Lung (tissue), 12 donors: ENCODE data around the gene ITGA3. TPM values are rescaled to one million over a fixed set of nuclear protein-coding genes. Genes with fewer than 3 reads are reported as not detected.
A peak's percentile ranks its signal among the peaks of the same experiment; 100 is the strongest.
"Not testable (repeated sequence)": the region's sequence is repeated elsewhere in the genome, so short reads cannot be mapped to it uniquely, and the experiment has no call there.

Source experiments
- ATAC-seq: fragments of 200-7000 bp; cut with Tn5 transposase; one replicate; pipeline ENCODE4 v1.9.1; 2020; ENCODE audit warnings: moderate number of reproducible peaks; ENCODE audit not compliant: insufficient read depth, low FRiP score
- DNase-seq, 3 donors: peaks; one replicate each; pipeline ENCODE4 v3.0.0-alpha.2; 2013 to 2017
- H3K27ac ChIP-seq, 2 donors: one replicate each; pipeline ENCODE4 v1.5.1; 2013; ENCODE audit warnings: mild to moderate bottlenecking in 2 of 2, moderate library complexity in 2 of 2, control low read depth in 1 of 2, inconsistent platforms in 1 of 2, low read depth in 1 of 2, low read length in 1 of 2
- H3K27me3 ChIP-seq, 3 donors: one replicate each; pipeline ENCODE4 v1.5.1; 2013; ENCODE audit warnings: low read length in 2 of 3; ENCODE audit not compliant: control insufficient read depth in 3 of 3, insufficient read depth in 3 of 3
- H3K36me3 ChIP-seq, 4 donors: one replicate each; pipeline ENCODE4 v1.5.1; 2013; ENCODE audit warnings: low read length in 4 of 4, mild to moderate bottlenecking in 1 of 4, moderate library complexity in 1 of 4; ENCODE audit not compliant: control insufficient read depth in 4 of 4, insufficient read depth in 4 of 4
- H3K4me1 ChIP-seq, 5 donors: one replicate each; pipeline ENCODE4 v1.5.1; 2013; ENCODE audit warnings: low read length in 5 of 5, mild to moderate bottlenecking in 2 of 5, moderate library complexity in 1 of 5; ENCODE audit not compliant: control insufficient read depth in 5 of 5, insufficient read depth in 5 of 5
- H3K4me3 ChIP-seq: one replicate; pipeline ENCODE4 v1.5.1; 2013; ENCODE audit warnings: mild to moderate bottlenecking, control low read depth, moderate library complexity
- H3K9ac ChIP-seq, 2 donors: one replicate each; pipeline ENCODE4 v1.5.1; 2013; ENCODE audit warnings: low read length in 2 of 2, control low read depth in 1 of 2; ENCODE audit not compliant: insufficient read depth in 1 of 2
- H3K9me3 ChIP-seq, 4 donors: one replicate each; pipeline ENCODE4 v1.5.1; 2013; ENCODE audit warnings: low read length in 3 of 4, mild to moderate bottlenecking in 1 of 4, moderate library complexity in 1 of 4; ENCODE audit not compliant: control insufficient read depth in 4 of 4, insufficient read depth in 3 of 4
- WGBS, 2 donors: extraction: QIAGEN DNeasy Blood & Tissue Kit; methylation state at CpG; one replicate each; pipeline ENCODE4 v1.1.7; 2013; 5-methylcytosine and 5-hydroxymethylcytosine counted together
- polyA plus RNA-seq, 2 donors: library from polyadenylated mRNA; stranded (reverse); fragments of 200-250 nt; gene quantifications; one replicate each; pipeline ENCODE4 v1.2.1, GENCODE V29; 2013
- total RNA-seq, 2 donors: library from RNA; depleted of rRNA in 1 of 2; stranded (reverse); fragments of >200 nt in 1 of 2; gene quantifications; one replicate each; pipeline ENCODE4 v1.2.1, GENCODE V29; 2014 to 2021
- TF ChIP-seq, protein P1 (sequence below): IDR thresholded peaks from 2 replicates; pipeline ENCODE4 v1.5.1; 2012; ENCODE audit warnings: mild to moderate bottlenecking; ENCODE audit errors: control extremely low read depth, extremely low read depth
- donor health status: control.
- donor health status: control.
- donor health status: Bipolar disorder and iron deficiency.
- donor health status: healthy.
- donor health status: DM: yes; HTN: yes; CAD: no.

ITGA3 gene
- total and polyA plus RNA-seq, 4 donors, result 83.9 to 204 (median 133) TPM

DNA sequence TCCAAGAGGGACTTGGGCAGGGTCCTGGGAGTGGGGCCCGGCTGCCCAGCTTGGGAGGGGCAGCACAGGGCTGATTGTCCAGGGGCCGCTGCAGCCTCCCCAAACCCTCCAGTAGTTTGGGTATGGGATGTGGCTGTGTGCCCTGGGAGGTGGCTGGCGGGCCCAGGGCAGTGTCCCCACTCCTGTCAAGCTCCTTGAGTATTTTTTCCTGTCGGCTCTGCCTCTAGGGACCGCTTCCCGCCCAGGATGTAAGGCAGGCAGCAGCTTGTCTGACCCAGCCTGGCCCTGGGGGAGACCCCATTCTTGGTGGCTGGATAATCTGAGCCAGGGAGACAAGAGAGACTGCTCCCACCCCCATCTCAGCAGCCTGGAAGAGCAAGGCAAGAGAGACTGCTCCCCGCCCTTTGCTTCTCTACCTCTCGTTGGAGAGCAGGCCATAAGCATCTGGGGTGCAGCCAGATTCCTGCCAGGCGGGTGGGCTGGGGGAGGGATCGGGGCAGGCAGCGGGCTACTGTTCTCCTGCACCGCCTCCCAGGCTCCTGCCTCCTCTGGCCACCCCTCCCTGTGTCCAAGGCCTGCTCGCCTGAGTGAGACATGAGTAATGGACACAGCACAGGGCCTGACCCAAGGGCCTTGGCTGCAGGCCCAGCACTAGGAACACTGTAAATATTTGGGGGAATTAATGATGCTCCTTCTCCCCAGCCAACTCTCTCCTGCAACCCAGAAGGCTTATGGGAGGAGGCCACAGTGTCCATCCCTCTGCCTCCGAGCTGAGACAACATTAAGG, 18.4 kb upstream of the ITGA3 start:
- 39 to 54% methylated on average over 14 of the region's 14 CpGs for WGBS, 2 donors
- Histone ChIP-seq H3K36me3 (no peaks in the 10 kb centered on the region), H3K27me3 (no peaks in the 10 kb centered on the region), H3K9me3 (no peaks in the 10 kb centered on the region), H3K27ac (peak overlapping the region in 1 of 2 donors; percentile 88), H3K9ac (no peak overlapping the region), H3K4me3 (no peak overlapping the region), H3K4me1 (peaks cover 0 to 53% (median 35%) of the 10 kb centered on the region in 5 donors)
- DNase-seq (peak; percentile 91 to 95 (median 93)), ATAC-seq (peak; percentile 42)
- TF ChIP-seq, protein P1, sequence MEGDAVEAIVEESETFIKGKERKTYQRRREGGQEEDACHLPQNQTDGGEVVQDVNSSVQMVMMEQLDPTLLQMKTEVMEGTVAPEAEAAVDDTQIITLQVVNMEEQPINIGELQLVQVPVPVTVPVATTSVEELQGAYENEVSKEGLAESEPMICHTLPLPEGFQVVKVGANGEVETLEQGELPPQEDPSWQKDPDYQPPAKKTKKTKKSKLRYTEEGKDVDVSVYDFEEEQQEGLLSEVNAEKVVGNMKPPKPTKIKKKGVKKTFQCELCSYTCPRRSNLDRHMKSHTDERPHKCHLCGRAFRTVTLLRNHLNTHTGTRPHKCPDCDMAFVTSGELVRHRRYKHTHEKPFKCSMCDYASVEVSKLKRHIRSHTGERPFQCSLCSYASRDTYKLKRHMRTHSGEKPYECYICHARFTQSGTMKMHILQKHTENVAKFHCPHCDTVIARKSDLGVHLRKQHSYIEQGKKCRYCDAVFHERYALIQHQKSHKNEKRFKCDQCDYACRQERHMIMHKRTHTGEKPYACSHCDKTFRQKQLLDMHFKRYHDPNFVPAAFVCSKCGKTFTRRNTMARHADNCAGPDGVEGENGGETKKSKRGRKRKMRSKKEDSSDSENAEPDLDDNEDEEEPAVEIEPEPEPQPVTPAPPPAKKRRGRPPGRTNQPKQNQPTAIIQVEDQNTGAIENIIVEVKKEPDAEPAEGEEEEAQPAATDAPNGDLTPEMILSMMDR, result no peak

DNA sequence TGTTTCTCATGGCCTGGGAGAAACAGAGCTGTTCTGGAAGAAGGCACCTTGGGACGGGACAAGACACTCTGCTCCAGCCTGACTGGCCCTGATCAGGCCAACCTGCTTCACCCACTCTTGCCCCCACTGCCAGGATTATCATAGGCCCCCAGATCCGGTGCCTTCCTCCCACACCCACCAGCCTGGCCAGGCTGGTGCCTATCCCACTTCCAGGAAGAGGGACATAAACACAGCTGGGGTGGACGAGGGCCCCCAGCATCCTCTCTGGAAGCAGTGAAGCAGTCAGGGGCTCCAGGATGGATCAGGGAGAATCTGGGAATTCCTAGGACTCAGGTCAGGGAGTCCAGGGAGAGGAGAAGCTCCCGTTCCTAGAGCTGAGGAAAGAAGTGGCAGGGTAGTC, 16.9 kb upstream of the ITGA3 start:
- Histone ChIP-seq H3K27me3 (no peaks in the 10 kb centered on the region), H3K36me3 (no peaks in the 10 kb centered on the region), H3K9ac (no peak overlapping the region), H3K9me3 (no peaks in the 10 kb centered on the region), H3K4me1 (peaks cover 0 to 48% (median 35%) of the 10 kb centered on the region in 5 donors), H3K4me3 (no peak overlapping the region), H3K27ac (peak overlapping the region in 1 of 2 donors; percentile 54)
- WGBS, 2 donors, result 64 to 73% methylated on average over 4 of the region's 4 CpGs
- ATAC-seq (no peak), DNase-seq (no peak)
- TF ChIP-seq, protein P1, result no peak

DNA sequence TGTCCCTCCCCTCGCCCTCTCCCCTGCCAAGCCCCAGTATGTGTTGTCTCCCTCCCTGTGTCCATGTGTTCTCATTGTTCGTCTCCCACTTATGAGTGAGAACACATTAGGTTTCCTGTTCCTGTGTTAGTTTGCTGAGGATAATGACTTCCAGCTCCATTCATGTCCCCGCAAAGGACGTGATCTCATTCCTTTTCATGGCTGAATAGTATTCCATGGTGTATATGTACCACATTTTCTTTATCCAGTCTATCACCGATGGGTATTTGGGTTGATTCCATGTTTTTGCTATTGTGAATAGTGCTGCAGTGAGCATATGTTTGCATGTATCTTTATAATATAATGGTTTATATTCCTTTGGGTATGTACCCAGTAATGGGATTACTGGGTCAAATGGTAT, 15.4 kb upstream of the ITGA3 start:
- H3K4me3 ChIP-seq, DNase-seq, H3K9me3 ChIP-seq, H3K9ac ChIP-seq, H3K27me3 ChIP-seq, ATAC-seq, H3K36me3 ChIP-seq, H3K27ac ChIP-seq: not testable (repeated sequence)
- 77 to 78% methylated on average over 5 of the region's 5 CpGs for WGBS, 2 donors
- peaks cover 0 to 48% (median 32%) of the 10 kb centered on the region in 5 donors for H3K4me1 ChIP-seq

DNA sequence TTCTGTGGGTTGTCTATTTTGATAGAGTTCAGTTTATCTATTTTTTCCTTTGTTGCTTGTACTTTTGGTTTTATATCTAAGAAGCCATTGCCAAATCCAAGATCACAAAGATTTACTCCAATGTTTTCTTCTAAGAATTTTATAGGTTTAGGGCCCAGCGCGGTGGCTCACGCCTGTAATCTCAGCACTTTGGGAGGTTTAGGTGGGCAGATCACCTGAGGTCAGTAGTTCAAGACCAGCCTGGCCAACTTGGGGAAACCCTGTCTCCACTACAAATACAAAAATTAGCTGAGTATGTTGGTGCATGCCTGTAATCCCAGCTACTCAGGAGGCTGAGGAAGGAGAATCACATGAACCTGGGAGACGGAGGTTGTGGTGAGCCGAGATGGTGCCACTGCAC, 13.7 kb upstream of the ITGA3 start:
- no peaks in the 10 kb centered on the region for H3K36me3 ChIP-seq
- TF ChIP-seq, protein P1, result no peak
- no peak for ATAC-seq
- no peak overlapping the region for H3K4me3 ChIP-seq
- H3K27ac ChIP-seq, result no peak overlapping the region
- peaks cover 0 to 41% (median 18%) of the 10 kb centered on the region in 5 donors for H3K4me1 ChIP-seq
- H3K9me3 ChIP-seq, result no peaks in the 10 kb centered on the region
- H3K27me3 ChIP-seq, result no peaks in the 10 kb centered on the region
- 97 to 99% methylated on average over 5 of the region's 5 CpGs for WGBS, 2 donors
- DNase-seq, result no peak
- H3K9ac ChIP-seq, result no peak overlapping the region
